Measurements from ENCODE around the gene THSD4.
"Not testable (repeated sequence)": the region's sequence is repeated elsewhere in the genome, so short reads cannot be mapped to it uniquely, and the experiment has no call there.

The THSD4 gene

DNA sequence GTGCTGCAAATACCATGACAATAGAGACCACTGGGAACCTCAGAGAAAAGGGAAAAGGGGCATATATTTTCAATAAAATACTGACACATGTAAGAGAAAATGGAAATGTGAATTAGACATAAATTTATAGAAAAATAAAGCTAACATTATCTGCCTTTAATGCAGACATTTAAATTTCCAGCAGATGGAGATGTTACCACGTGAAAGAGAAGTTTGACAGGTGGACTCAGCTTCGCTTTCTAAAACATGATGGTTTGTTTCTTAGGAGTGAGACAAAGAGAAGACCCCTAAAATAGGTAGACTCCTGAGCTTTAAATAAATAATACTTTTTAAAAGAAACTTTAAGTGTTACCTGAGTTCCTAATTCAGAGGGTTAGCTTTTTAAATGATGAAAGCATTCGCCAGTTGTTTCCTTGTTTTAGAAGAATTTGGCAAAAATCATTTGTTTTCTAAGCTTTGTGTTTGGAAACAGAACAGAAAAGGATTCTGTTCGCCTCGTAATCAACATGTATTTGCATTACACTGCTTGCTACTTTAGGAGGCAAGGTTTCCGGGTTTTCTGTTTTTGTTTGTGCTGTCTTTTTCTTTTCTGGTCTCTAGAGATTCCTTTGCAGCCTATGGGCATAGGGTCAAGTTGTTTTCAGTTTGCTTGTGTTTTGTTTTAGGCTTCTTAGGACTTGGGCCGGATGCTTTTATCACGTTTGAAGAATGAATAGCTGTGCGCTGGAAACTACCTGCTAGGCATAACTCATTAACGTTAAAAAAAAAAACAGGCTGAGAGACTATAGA is 271.4 kb downstream of the THSD4 start:
- DNase-seq (ENCODE audit: low spot score): peak; percentile 14

- DNase-seq (ENCODE audit: low spot score): no peak
Measured at GRCh38 chr15:71387810-71388209, 272.5 kb downstream of the THSD4 start.

DNA sequence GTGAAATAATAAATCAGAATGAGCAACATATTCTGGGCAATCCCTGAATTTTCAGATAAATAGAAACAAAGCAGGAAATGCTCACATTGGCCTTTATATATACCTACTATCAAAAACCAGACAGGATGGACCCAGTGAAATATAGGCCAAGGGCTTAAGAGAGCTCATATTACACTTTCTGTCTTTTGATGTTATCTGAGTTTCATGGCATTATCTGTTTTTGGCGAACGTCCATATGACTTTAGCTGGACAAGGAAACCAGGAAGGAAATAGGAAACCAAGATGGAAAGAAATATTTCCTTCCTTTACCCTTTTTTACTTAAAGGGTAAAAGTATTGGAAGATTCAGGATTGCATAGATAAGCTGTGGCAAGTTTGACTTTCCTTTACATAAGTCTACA is 274.8 kb downstream of the THSD4 start:
- no peak for DNase-seq (ENCODE audit: low spot score)

DNA sequence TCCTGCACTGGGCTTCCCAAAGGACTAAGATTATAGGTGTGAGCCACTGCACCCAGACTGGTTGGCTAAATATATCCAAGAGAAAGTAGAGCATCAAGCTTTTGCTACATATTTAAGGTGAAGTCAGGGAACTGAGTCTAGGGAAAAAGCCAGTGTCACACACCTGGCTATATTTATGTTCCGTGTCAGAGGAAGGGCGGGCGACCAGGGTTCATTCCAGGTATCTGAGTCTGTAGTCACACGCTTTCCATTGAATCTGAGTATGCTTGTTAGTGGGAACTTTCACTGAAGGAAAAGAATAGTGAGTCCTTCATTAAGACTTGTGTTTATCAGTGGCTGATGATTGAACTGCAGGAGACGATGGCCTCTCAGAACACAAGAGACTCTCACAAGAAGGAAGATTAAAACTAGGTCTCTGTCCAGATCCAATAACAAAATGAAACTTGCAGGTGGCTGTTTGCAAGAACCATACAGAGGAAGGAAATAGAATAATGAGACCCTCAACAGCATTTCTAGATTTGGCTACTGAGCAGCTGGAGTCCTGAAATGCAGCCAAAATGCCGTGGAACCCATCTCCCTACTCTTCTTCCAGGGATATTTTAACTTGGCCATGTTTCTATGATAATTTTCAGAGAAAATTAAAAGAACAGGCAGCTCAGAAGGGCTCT is 276.3 kb downstream of the THSD4 start:
- no peak for DNase-seq (ENCODE audit: low spot score)

DNA sequence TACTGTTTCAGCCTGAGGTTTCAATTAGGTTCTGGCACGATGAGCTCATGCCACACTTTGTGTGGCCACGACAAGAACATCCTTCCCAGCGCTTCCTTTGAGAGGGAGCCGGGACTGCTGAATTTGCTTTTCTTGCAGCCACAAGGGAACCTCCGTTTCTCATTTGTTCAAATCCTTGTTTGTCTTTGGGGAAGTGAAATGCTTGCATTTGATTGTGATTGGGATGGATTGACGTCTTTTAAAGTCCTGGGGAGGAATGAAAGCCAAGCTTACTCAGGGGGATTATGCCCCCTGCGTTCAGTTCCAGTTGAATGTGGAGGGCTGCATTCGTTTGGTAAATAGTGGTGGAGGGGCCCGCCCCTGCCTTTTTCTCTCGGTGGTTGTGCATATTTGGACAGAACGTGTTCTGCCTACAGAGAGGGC is 277.6 kb downstream of the THSD4 start:
- no peak for DNase-seq (ENCODE audit: low spot score)

DNA sequence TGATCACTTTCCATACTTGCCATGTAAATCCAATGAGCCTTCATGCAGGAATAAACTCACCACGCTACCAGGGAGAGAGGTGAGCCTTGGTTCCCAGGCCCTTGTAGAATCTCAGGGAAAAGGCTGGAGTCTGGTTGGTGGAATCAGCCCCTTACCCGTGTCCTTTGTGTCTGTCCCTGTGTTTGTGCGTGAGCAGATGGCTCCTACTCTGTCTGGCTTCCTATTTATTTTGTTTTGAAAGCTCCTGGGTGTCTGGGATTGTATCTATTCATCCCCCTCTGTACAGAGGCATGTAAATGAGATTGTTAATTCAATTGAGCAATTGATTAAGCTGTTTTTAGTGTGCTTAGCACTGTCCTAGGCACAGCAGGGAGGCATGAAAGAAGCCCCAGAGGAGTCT is 278.1 kb downstream of the THSD4 start:
- DNase-seq (ENCODE audit: low spot score): no peak

GRCh38 chr15:71396536-71397125 is 281.4 kb downstream of the THSD4 start:
- no peak for DNase-seq (ENCODE audit: low spot score)

DNA sequence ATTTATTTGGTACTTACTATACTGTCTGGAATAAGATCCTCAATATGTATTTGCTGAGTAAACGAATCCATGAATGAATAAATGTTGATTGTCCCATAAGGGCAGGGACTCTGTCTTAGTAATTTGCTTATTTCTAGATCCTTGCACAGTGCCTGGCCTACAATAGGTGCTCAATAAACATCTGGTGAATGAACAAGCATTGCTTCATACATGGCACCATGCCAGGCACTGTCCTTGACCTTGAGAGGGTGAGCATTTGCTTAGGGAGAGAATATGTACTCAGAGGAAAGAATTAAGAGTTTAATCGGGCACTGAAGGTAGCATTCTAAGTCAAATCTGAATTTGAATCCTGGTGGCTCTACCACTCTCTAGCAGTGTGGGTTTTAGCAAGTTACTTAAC is 282.1 kb downstream of the THSD4 start:
- DNase-seq (ENCODE audit: low spot score): peak; percentile 19

GRCh38 chr15:71400294-71400693 is 285.0 kb downstream of the THSD4 start:
- no peak for DNase-seq (ENCODE audit: low spot score)

- DNase-seq (ENCODE audit: low spot score): not testable (repeated sequence)
Measured at GRCh38 chr15:71401728-71402127, 286.5 kb downstream of the THSD4 start.

DNA sequence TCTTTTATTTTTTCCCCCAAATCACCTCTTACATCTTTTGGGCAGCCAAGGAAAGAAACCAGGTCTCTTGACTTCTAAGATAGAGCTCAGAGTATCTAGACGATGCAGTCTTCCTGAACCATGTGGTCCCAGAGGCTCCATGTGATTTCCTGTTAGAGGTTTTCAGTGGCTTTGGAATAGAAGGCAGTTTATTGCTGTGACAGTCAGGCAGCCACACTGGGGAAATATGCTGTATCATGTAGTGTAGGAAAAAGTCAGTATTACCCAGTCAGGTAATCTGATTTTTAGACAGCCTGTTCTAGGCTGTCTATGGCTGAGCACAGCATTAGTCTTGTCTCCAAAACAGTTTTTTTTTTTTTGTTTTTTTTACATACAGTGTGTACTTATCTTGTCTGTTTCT is 294.3 kb downstream of the THSD4 start:
- DNase-seq (ENCODE audit: low spot score): no peak

- DNase-seq (ENCODE audit: low spot score): no peak
Measured at GRCh38 chr15:71410347-71410746, 295.1 kb downstream of the THSD4 start.

- DNase-seq (ENCODE audit: low spot score): no peak
Measured at GRCh38 chr15:71411538-71412482, 296.5 kb downstream of the THSD4 start.

DNA sequence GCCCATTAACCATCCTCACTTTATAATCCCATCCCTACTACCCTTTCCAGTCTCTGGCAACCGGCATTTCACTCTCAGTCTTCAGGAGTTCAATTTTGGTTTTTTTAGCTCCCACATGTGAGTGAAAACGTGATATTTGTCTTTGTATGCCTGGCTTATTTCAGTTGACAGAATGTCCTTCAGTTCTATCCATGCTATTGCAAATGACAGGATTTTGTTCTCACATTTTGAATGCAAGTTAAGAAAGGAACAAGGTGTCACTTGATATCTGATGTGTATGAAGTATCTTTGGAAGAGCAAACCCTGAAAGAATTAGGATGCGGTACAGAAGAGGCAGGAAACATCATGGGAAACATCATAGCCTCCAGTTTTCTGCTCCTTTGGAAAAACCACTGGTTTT is 298.1 kb downstream of the THSD4 start:
- DNase-seq (ENCODE audit: low spot score): no peak

GRCh38 chr15:71414853-71415252 is 299.6 kb downstream of the THSD4 start:
- DNase-seq (ENCODE audit: low spot score): no peak

GRCh38 chr15:71422530-71423259 is 307.4 kb downstream of the THSD4 start:
- no peak for DNase-seq (ENCODE audit: low spot score)

- DNase-seq (ENCODE audit: low spot score): no peak
Measured at GRCh38 chr15:71424765-71425164, 309.5 kb downstream of the THSD4 start.

- no peak for DNase-seq (ENCODE audit: low spot score)
Measured at GRCh38 chr15:71425388-71425787, 310.1 kb downstream of the THSD4 start.

DNA sequence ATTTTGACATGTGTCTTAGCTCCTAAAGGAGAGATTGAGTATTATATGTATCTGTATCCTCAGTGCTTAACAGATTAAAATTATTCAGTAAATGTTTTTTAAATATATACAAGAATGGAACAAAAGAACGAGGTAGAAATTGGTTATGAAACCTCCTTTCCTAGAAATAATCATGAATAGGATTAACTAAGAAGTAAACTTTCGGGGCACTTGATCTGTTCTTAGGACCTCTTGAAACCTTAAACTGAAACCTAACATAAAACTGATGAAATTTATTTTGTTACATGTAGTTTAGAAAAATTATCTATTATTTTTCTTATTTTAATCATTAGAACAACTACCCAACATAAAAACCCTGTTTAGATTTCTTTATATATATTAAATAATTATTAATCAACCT is 311.5 kb downstream of the THSD4 start:
- no peak for DNase-seq (ENCODE audit: low spot score)

GRCh38 chr15:71430782-71431181 is 315.5 kb downstream of the THSD4 start:
- no peak for DNase-seq (ENCODE audit: low spot score)
